Endothelial cell (in vitro differentiated cells): ENCODE results near the gene STH. TPM values are rescaled to one million over a fixed set of nuclear protein-coding genes. Genes with fewer than 3 reads are reported as not detected.

Experiments
- DNase-seq: peaks from one replicate; pipeline ENCODE4 v3.0.0; 2021; ENCODE audit warnings: low spot score
- H3K27ac Mint-ChIP-seq: one replicate; pipeline ENCODE4 v1.8.0; 2021; ENCODE audit warnings: mixed read lengths, inconsistent platforms; ENCODE audit not compliant: unreplicated experiment
- H3K27me3 Mint-ChIP-seq: one replicate; pipeline ENCODE4 v1.8.0; 2021; ENCODE audit warnings: mild to moderate bottlenecking, moderate library complexity, mixed read lengths, inconsistent platforms; ENCODE audit not compliant: unreplicated experiment
- H3K36me3 Mint-ChIP-seq: one replicate; pipeline ENCODE4 v1.8.0; 2021; ENCODE audit warnings: mild to moderate bottlenecking, low read depth, mixed read lengths, inconsistent platforms; ENCODE audit not compliant: unreplicated experiment
- H3K4me1 Mint-ChIP-seq: one replicate; pipeline ENCODE4 v1.8.0; 2021; ENCODE audit warnings: mild to moderate bottlenecking, mixed read lengths, inconsistent platforms; ENCODE audit not compliant: unreplicated experiment
- H3K4me3 Mint-ChIP-seq: one replicate; pipeline ENCODE4 v1.8.0; 2021; ENCODE audit warnings: mild to moderate bottlenecking, mixed read lengths, inconsistent platforms; ENCODE audit not compliant: unreplicated experiment
- H3K9me3 Mint-ChIP-seq: one replicate; pipeline ENCODE4 v1.8.0; 2021; ENCODE audit warnings: mixed read lengths, inconsistent platforms; ENCODE audit not compliant: unreplicated experiment
- total RNA-seq: library from RNA; stranded (reverse); fragmentation: NEBNext Ultra II Directional; extraction: Animal tissue kit (Norgen Biotek cat#: 25700); gene quantifications from one replicate; pipeline ENCODE4 v1.2.1, GENCODE V29; 2021; ENCODE audit not compliant: unreplicated experiment
- TF ChIP-seq, protein P1 (sequence below): fragments of 200-600 bp; sonication (generic); IDR thresholded peaks from one replicate; pipeline ENCODE4 v1.5.0; 2021; ENCODE audit warnings: antibody characterized with exemption; ENCODE audit not compliant: unreplicated experiment

STH gene
- total RNA-seq, 1 donor from 2014 or later, result not detected

GRCh38 chr17:46035112-46035818, 36.2 kb downstream of the STH start:
- DNase-seq, result peak; percentile 30
- Mint-ChIP-seq H3K27me3 (peaks cover 3% of the 10 kb centered on the region), H3K4me1 (peaks cover 9% of the 10 kb centered on the region), H3K4me3 (peak overlapping the region; percentile 63), H3K27ac (peak overlapping the region; percentile 82), H3K9me3 (no peaks in the 10 kb centered on the region), H3K36me3 (peaks cover 75% of the 10 kb centered on the region)
- TF ChIP-seq, protein P1, sequence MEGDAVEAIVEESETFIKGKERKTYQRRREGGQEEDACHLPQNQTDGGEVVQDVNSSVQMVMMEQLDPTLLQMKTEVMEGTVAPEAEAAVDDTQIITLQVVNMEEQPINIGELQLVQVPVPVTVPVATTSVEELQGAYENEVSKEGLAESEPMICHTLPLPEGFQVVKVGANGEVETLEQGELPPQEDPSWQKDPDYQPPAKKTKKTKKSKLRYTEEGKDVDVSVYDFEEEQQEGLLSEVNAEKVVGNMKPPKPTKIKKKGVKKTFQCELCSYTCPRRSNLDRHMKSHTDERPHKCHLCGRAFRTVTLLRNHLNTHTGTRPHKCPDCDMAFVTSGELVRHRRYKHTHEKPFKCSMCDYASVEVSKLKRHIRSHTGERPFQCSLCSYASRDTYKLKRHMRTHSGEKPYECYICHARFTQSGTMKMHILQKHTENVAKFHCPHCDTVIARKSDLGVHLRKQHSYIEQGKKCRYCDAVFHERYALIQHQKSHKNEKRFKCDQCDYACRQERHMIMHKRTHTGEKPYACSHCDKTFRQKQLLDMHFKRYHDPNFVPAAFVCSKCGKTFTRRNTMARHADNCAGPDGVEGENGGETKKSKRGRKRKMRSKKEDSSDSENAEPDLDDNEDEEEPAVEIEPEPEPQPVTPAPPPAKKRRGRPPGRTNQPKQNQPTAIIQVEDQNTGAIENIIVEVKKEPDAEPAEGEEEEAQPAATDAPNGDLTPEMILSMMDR, result no peak

- Mint-ChIP-seq H3K36me3 (peaks cover 63% of the 10 kb centered on the region), H3K9me3 (no peaks in the 10 kb centered on the region), H3K27me3 (peaks cover 3% of the 10 kb centered on the region), H3K4me3 (no peak overlapping the region), H3K4me1 (peaks cover 5% of the 10 kb centered on the region), H3K27ac (peak overlapping the region; percentile 79)
- DNase-seq, result no peak
- TF ChIP-seq, protein P1, result no peak
Observed at GRCh38 chr17:46036491-46036890, 37.4 kb downstream of the STH start.

- peaks cover 5% of the 10 kb centered on the region for H3K4me1 Mint-ChIP-seq
- TF ChIP-seq, protein P1, result no peak
- peaks cover 5% of the 10 kb centered on the region for H3K27me3 Mint-ChIP-seq
- H3K9me3 Mint-ChIP-seq, result no peaks in the 10 kb centered on the region
- H3K4me3 Mint-ChIP-seq, result peak overlapping the region; percentile 73
- peak overlapping the region; percentile 21 for H3K27ac Mint-ChIP-seq
- no peak for DNase-seq
- peaks cover 58% of the 10 kb centered on the region for H3K36me3 Mint-ChIP-seq
Observed at GRCh38 chr17:46037722-46038255, 38.7 kb downstream of the STH start.

- TF ChIP-seq, protein P1, result no peak
- H3K4me1 Mint-ChIP-seq, result peaks cover 10% of the 10 kb centered on the region
- peak overlapping the region; percentile 21 for H3K27ac Mint-ChIP-seq
- DNase-seq, result no peak
- no peaks in the 10 kb centered on the region for H3K9me3 Mint-ChIP-seq
- H3K36me3 Mint-ChIP-seq, result peaks cover 54% of the 10 kb centered on the region
- peaks cover 8% of the 10 kb centered on the region for H3K27me3 Mint-ChIP-seq
- H3K4me3 Mint-ChIP-seq, result peak overlapping the region; percentile 73
Observed at GRCh38 chr17:46038414-46038813, 39.4 kb downstream of the STH start.

GRCh38 chr17:46038937-46039336, 39.9 kb downstream of the STH start:
- peaks cover 15% of the 10 kb centered on the region for H3K4me1 Mint-ChIP-seq
- H3K36me3 Mint-ChIP-seq, result peaks cover 54% of the 10 kb centered on the region
- H3K4me3 Mint-ChIP-seq, result no peak overlapping the region
- no peak for DNase-seq
- TF ChIP-seq, protein P1, result no peak
- H3K27ac Mint-ChIP-seq, result no peak overlapping the region
- peaks cover 11% of the 10 kb centered on the region for H3K27me3 Mint-ChIP-seq
- H3K9me3 Mint-ChIP-seq, result no peaks in the 10 kb centered on the region
